ENCODE measurements around the gene PCSK6. TPM values are rescaled to one million over a fixed set of nuclear protein-coding genes. Genes with fewer than 3 reads are reported as not detected.

PCSK6 gene
- total and polyA plus RNA-seq, 2 experiments from 2014 or later = 4.8 to 6.4 TPM

DNA sequence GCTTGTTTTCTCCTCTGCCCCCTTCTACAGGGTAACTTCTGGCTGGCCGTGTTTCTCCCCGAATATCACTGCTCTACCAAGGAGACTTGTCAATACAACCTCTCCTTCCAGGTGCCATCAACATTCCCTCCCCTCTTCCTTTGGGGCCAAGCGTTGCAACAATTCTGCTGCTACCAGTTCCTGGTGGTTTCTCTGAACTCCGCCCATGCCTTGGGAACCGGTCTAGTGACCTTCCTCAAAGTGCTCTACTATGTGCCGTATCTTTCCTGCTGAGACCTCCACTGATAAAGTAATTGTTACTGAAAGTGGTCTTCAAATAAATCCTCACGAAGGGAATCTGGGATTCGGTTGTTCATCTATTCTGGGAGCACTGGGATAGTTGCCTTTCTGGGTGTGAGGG is 26.2 kb downstream of the PCSK6 start:
- no peak overlapping the region for H3K4me3 ChIP-seq
- no peaks in the 10 kb centered on the region for H3K9me3 ChIP-seq (ENCODE audit: low read depth)
- no peaks in the 10 kb centered on the region for H3K27me3 ChIP-seq
- H3K27ac ChIP-seq = no peak overlapping the region
- no peaks in the 10 kb centered on the region for H3K4me1 ChIP-seq (ENCODE audit: low read depth)
- H3K36me3 ChIP-seq = no peaks in the 10 kb centered on the region
- TF ChIP-seq, protein P1, sequence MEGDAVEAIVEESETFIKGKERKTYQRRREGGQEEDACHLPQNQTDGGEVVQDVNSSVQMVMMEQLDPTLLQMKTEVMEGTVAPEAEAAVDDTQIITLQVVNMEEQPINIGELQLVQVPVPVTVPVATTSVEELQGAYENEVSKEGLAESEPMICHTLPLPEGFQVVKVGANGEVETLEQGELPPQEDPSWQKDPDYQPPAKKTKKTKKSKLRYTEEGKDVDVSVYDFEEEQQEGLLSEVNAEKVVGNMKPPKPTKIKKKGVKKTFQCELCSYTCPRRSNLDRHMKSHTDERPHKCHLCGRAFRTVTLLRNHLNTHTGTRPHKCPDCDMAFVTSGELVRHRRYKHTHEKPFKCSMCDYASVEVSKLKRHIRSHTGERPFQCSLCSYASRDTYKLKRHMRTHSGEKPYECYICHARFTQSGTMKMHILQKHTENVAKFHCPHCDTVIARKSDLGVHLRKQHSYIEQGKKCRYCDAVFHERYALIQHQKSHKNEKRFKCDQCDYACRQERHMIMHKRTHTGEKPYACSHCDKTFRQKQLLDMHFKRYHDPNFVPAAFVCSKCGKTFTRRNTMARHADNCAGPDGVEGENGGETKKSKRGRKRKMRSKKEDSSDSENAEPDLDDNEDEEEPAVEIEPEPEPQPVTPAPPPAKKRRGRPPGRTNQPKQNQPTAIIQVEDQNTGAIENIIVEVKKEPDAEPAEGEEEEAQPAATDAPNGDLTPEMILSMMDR (IDR thresholded peaks at IDR 0.05; ENCODE audit: low read depth, low read length) = no peak
- DNase-seq (ENCODE audit: low read depth in 1 of 2, low spot score in 1 of 2) = no peak

DNA sequence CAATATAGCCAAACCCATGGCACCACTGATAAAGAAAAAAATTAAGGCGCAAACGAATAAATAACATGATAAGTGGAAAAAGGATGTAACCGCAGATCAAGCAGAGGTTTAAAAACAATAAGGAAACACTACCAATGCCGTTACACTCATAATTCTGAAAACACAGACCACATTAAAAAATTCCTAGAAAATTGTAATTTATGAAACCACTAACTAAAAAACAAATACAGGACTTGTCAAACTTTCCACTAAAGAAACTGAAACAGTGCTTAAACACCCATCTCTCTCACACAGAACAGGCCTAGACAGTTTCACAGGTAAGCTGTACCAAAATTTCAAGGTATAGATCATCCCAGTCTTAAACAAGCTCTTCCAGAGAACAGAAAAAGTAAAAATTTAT is 28.4 kb downstream of the PCSK6 start:
- H3K27ac ChIP-seq = no peak overlapping the region
- no peak for DNase-seq (ENCODE audit: low read depth in 1 of 2, low spot score in 1 of 2)
- TF ChIP-seq, protein P1 (IDR thresholded peaks at IDR 0.05; ENCODE audit: low read depth, low read length) = no peak
- H3K36me3 ChIP-seq = no peaks in the 10 kb centered on the region
- H3K27me3 ChIP-seq = no peaks in the 10 kb centered on the region
- no peaks in the 10 kb centered on the region for H3K9me3 ChIP-seq (ENCODE audit: low read depth)
- H3K4me1 ChIP-seq (ENCODE audit: low read depth) = no peaks in the 10 kb centered on the region
- H3K4me3 ChIP-seq = no peak overlapping the region

DNA sequence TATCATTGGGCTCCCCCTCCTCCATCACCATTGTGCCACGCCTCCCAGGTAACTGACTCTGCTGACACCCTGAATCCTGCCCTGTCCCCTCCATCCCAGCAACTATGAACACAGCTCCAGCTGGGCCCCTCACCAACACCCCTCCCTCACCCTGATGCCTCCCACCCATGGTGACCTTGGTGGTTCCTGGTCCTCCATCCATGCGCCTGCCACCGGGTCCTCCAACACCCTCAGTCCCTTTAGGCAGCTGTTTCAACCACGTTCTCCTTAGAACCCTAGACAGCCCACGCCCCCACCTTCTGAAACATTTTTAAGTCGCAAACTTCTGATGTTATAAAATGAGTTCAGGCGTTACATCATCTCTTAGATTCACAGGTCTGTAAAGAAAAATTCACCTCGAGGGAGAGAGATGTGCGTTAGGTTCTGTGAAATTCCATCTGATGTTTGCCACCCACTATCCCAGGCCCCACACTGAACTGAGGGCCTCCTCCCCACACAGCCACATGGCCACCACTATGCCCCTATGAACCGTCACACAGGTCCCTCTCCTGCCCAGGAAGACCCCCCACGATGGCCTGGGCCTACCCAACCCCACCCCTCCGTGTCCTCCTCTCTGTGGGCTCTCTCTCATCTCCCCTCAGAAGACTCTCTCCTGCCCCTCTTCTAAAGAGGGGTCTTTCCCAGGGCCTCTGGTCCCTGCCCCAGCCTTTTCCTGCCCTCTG is 29.8 kb downstream of the PCSK6 start:
- H3K9me3 ChIP-seq (ENCODE audit: low read depth) = no peaks in the 10 kb centered on the region
- H3K4me1 ChIP-seq (ENCODE audit: low read depth) = peaks cover 3% of the 10 kb centered on the region
- H3K27ac ChIP-seq = no peak overlapping the region
- TF ChIP-seq, protein P1 (IDR thresholded peaks at IDR 0.05; ENCODE audit: low read depth, low read length) = no peak
- no peaks in the 10 kb centered on the region for H3K27me3 ChIP-seq
- H3K36me3 ChIP-seq = no peaks in the 10 kb centered on the region
- H3K4me3 ChIP-seq = no peak overlapping the region
- DNase-seq (ENCODE audit: low read depth in 1 of 2, low spot score in 1 of 2) = no peak

DNA sequence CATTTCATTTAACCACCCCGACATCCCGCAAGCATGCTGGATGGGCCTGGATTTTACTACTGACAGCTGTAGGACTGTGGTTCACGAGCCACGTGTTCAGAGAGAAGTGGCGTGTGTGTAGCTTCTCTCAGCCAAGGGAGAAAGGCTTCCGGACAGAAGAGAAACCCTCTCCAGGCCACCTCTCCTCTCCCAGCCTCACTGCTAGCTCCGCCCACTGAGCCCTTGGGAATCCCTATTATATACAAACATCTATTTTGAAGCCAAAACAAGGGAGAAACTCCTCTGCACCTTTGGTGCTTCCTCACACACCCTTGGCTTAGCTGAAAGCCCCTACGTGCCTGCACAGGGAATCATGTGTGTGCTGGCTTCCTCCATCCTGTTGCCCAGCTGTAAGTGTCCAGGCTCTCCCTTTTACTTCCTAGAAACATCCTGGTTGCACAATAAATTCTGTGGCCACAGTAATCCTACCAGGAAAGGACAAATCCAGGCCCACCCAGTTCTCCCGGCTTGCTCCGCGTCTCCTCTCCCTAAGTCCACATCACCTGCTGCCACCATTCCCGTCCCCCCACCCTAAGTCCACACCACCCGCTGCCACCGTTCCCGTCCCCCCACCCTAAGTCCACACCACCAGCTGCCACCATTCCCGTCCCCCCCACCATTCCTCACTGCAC is 30.5 kb downstream of the PCSK6 start:
- H3K27me3 ChIP-seq = no peaks in the 10 kb centered on the region
- H3K27ac ChIP-seq = no peak overlapping the region
- DNase-seq (ENCODE audit: low read depth in 1 of 2, low spot score in 1 of 2) = peak in 1 of 2 donors; percentile 74
- TF ChIP-seq, protein P1 (IDR thresholded peaks at IDR 0.05; ENCODE audit: low read depth, low read length) = no peak
- H3K4me3 ChIP-seq = no peak overlapping the region
- no peaks in the 10 kb centered on the region for H3K36me3 ChIP-seq
- no peaks in the 10 kb centered on the region for H3K9me3 ChIP-seq (ENCODE audit: low read depth)
- peaks cover 3% of the 10 kb centered on the region for H3K4me1 ChIP-seq (ENCODE audit: low read depth)

DNA sequence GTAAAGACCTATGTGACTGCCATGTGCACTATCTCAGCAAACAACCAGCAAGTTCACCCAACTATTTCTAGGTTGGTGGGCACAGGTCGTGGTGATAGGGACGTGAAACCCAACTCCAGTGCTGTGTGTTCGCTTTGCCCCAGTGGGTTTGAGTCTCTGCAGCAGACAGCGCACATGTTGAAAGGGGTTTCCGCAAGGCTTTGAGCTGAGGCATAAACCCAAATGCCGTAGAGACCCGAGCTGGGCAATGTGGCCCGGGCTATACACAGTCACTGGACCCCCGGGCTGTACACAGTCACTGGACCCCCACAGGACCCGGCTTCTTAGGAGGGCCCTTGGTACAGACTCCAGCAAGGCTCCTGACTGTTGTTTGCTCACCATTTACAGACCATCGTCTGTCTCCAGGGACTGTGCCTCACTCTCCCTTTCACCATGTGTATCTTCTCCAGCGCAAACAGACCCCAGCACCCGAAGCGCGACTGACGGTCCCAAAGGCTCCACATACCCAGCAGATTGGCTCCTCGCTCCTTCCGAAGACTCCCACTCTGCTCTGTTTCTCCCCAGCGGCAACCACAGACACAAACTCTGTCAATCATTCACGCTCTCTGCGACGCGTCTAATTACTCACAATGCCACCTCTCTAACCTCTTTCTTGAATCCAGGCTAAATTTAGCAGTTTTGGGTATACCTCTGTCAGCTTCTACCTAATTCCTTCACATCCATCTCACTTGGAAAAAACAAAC is 31.2 kb downstream of the PCSK6 start:
- DNase-seq (ENCODE audit: low read depth in 1 of 2, low spot score in 1 of 2) = no peak
- H3K4me3 ChIP-seq = no peak overlapping the region
- no peaks in the 10 kb centered on the region for H3K9me3 ChIP-seq (ENCODE audit: low read depth)
- no peak overlapping the region for H3K27ac ChIP-seq
- peaks cover 3% of the 10 kb centered on the region for H3K4me1 ChIP-seq (ENCODE audit: low read depth)
- H3K27me3 ChIP-seq = no peaks in the 10 kb centered on the region
- H3K36me3 ChIP-seq = no peaks in the 10 kb centered on the region
- TF ChIP-seq, protein P1 (IDR thresholded peaks at IDR 0.05; ENCODE audit: low read depth, low read length) = no peak

Measured in cardiac muscle cell (in vitro differentiated cells and primary cell).